H4 (cell line): ENCODE results near the gene ADSS2. TPM values are rescaled to one million over a fixed set of nuclear protein-coding genes. Genes with fewer than 3 reads are reported as not detected.
"Not testable (repeated sequence)": the region's sequence is repeated elsewhere in the genome, so short reads cannot be mapped to it uniquely, and the experiment has no call there.

Experiments
- DNase-seq: peaks from one replicate; pipeline ENCODE4 v3.0.0-alpha.2; 2015; ENCODE audit warnings: low spot score
- total RNA-seq: library from RNA; depleted of rRNA; stranded (reverse); fragments of >200 nt; shearing (Covaris generic); gene quantifications from 2 replicates; pipeline ENCODE4 v1.2.3, GENCODE V29; 2014; rRNA removed

The ADSS2 gene
- total RNA-seq, 1 experiment from 2014 or later: 36.5 TPM

- no peak for DNase-seq
These were observed 85.9 kb downstream of the ADSS2 start for GRCh38 chr1:244365809-244366208.

DNA sequence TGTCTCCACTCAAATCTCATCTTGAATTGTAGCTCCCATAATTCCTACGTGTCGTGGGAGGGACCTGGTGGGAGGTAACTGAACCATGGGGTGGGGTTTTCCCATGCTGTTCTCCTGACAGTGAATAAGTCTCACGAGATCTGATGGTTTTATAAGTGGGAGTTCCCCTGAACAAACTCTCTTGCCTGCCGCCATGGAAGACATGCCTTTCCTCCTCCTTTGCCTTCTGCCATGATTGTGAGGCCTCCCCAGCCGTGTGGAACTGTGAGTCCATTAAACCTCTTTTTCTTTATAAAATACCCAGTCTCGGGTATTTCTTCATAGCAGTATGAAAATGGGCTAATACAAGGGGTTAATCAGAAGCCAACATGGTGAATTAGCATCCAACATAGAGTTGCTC, 86.4 kb downstream of the ADSS2 start:
- DNase-seq: not testable (repeated sequence)

- no peak for DNase-seq
These were observed 89.2 kb downstream of the ADSS2 start for GRCh38 chr1:244362476-244362875.

- DNase-seq: peak; percentile 66
These were observed 89.8 kb downstream of the ADSS2 start for GRCh38 chr1:244361764-244362473.

Other genes starting within 250 kb of the ADSS2 start
- not detected in 2 replicates for gene CATSPERE, start 9.4 kb upstream of the ADSS2 start, total RNA-seq
- gene DESI2, start 201.2 kb upstream of the ADSS2 start, total RNA-seq: 52.9 and 57.4 TPM in 2 replicates